OCI-LY7 (cell line): ENCODE data around the gene MBL2. TPM values are rescaled to one million over a fixed set of nuclear protein-coding genes. Genes with fewer than 3 reads are reported as not detected.

Experiments used
- BruUV-seq: library from RNA; stranded (reverse); fragments of 400-500 nt; replicated peaks from 2 replicates; lab custom pipeline; 2021; lab: Mats Ljungman, UMichigan
- CTCF ChIA-PET: fragments of 300-600 bp; sonication (Branson Sonifier 250); formaldehyde crosslinking; loops from one replicate; lab custom pipeline; 2022; ENCODE audit warnings: antibody characterized with exemption; ENCODE audit not compliant: unreplicated experiment; lab: Charles Lee
- POLR2A ChIA-PET: fragments of 300-600 bp; sonication (Branson Sonifier 250); formaldehyde crosslinking; loops from one replicate; lab custom pipeline; 2022; ENCODE audit warnings: antibody characterized with exemption; lab: Charles Lee
- DNase-seq: peaks from one replicate; pipeline ENCODE4 v3.0.0-alpha.2; 2015; ENCODE audit warnings: low spot score
- H2AFZ ChIP-seq: fragments of 200-600 bp; sonication (generic), shearing (Covaris generic); 2 replicates; pipeline ENCODE4 v1.6.1; 2014; ENCODE audit warnings: mild to moderate bottlenecking, antibody characterized with exemption, low read length, moderate library complexity
- H3K27ac ChIP-seq: fragments of 200-600 bp; sonication (generic); 2 replicates; pipeline ENCODE4 v1.5.1; 2014; ENCODE audit warnings: mixed run types, low read depth, mild to moderate bottlenecking, moderate library complexity, low read length, inconsistent platforms; ENCODE audit not compliant: poor library complexity, severe bottlenecking
- H3K36me3 ChIP-seq: fragments of 200-600 bp; sonication (generic); 2 replicates; pipeline ENCODE4 v1.6.1; 2014; ENCODE audit warnings: mild to moderate bottlenecking, antibody characterized with exemption, low read length, moderate library complexity, mixed read lengths; ENCODE audit not compliant: insufficient read depth
- H3K4me1 ChIP-seq: fragments of 200-600 bp; sonication (generic); 2 replicates; pipeline ENCODE4 v1.5.1; 2014; ENCODE audit warnings: mild to moderate bottlenecking, low read length; ENCODE audit not compliant: insufficient read depth, poor library complexity, severe bottlenecking
- H3K4me2 ChIP-seq: fragments of 200-600 bp; sonication (generic); 2 replicates; pipeline ENCODE4 v1.6.1; 2014; ENCODE audit warnings: mild to moderate bottlenecking, low read length
- H3K4me3 ChIP-seq: fragments of 200-600 bp; sonication (generic); 2 replicates; pipeline ENCODE4 v1.5.1; 2014; ENCODE audit warnings: mild to moderate bottlenecking, low read depth, low read length; ENCODE audit not compliant: poor library complexity, severe bottlenecking
- H3K79me2 ChIP-seq: fragments of 200-600 bp; sonication (generic); 2 replicates; pipeline ENCODE4 v1.6.1; 2016; ENCODE audit warnings: low read depth, mild to moderate bottlenecking, low read length, moderate library complexity, mixed read lengths; ENCODE audit not compliant: insufficient read depth
- H3K9me2 ChIP-seq: fragments of 200-600 bp; sonication (generic); 2 replicates; pipeline ENCODE4 v1.6.1; 2016; ENCODE audit warnings: mild to moderate bottlenecking, low read length, mixed read lengths; ENCODE audit not compliant: insufficient read depth
- H3K9me3 ChIP-seq: fragments of 200-600 bp; sonication (generic); 2 replicates; pipeline ENCODE4 v1.6.1; 2014; ENCODE audit warnings: mild to moderate bottlenecking, mixed run types, low read length, mixed read lengths
- H4K20me1 ChIP-seq: fragments of 200-600 bp; sonication (generic); 2 replicates; pipeline ENCODE4 v1.6.1; 2014; ENCODE audit warnings: mild to moderate bottlenecking, antibody characterized with exemption, low read length, moderate library complexity, mixed read lengths; ENCODE audit not compliant: insufficient read depth
- EZH2phosphoT487 ChIP-seq: fragments of 200-600 bp; sonication (generic); IDR thresholded peaks from 2 replicates; pipeline ENCODE4 v1.6.1; 2018; ENCODE audit warnings: low read depth, borderline replicate concordance, mild to moderate bottlenecking, mixed run types, antibody characterized with exemption, low read length, moderate library complexity, mixed read lengths
- intact Hi-C: fragments of 100-400 bp; cut with micrococcal nuclease; formaldehyde crosslinking; loops from one replicate; pipeline ENCODE4 v1.10.0; 2022; ENCODE audit not compliant: unreplicated experiment
- total RNA-seq, 2 experiments: library from RNA; depleted of rRNA in 1 of 2; stranded (reverse); fragments of >200 nt in 1 of 2; shearing (Covaris generic) in 1 of 2; gene quantifications; 2 replicates each; pipeline ENCODE4 v1.2.3, GENCODE V29; 2014 to 2022
- TF ChIP-seq, protein P1 (sequence below): fragments of 200-600 bp; sonication (generic); conservative IDR thresholded peaks from 2 replicates; pipeline ENCODE4 v1.5.1; 2014; ENCODE audit warnings: mild to moderate bottlenecking, antibody characterized with exemption, low read length, moderate library complexity, mixed read lengths

The MBL2 gene
- total RNA-seq, 2 experiments from 2014 or later: not detected

- H3K9me2 ChIP-seq: no peaks in the 10 kb centered on the region
- TF ChIP-seq, protein P1, sequence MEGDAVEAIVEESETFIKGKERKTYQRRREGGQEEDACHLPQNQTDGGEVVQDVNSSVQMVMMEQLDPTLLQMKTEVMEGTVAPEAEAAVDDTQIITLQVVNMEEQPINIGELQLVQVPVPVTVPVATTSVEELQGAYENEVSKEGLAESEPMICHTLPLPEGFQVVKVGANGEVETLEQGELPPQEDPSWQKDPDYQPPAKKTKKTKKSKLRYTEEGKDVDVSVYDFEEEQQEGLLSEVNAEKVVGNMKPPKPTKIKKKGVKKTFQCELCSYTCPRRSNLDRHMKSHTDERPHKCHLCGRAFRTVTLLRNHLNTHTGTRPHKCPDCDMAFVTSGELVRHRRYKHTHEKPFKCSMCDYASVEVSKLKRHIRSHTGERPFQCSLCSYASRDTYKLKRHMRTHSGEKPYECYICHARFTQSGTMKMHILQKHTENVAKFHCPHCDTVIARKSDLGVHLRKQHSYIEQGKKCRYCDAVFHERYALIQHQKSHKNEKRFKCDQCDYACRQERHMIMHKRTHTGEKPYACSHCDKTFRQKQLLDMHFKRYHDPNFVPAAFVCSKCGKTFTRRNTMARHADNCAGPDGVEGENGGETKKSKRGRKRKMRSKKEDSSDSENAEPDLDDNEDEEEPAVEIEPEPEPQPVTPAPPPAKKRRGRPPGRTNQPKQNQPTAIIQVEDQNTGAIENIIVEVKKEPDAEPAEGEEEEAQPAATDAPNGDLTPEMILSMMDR: no peak
- no peak for TF ChIP-seq EZH2phosphoT487
- no peak overlapping the region for H2AFZ ChIP-seq
- DNase-seq: no peak
- no peak overlapping the region for H3K4me3 ChIP-seq
- no peaks in the 10 kb centered on the region for H3K4me1 ChIP-seq
- ChIA-PET CTCF (no interaction called here), POLR2A (no interaction called here)
- no peaks in the 10 kb centered on the region for H3K79me2 ChIP-seq
- intact Hi-C loops: no loop called here
- H3K4me2 ChIP-seq: no peak overlapping the region
- H3K27ac ChIP-seq: no peak overlapping the region
- H3K36me3 ChIP-seq: no peaks in the 10 kb centered on the region
- H3K9me3 ChIP-seq: no peaks in the 10 kb centered on the region
- H4K20me1 ChIP-seq: no peaks in the 10 kb centered on the region
- no TSS peak for BruUV-seq
Measured at GRCh38 chr10:52774600-52775106, 2.1 kb upstream of the MBL2 start.

DNA sequence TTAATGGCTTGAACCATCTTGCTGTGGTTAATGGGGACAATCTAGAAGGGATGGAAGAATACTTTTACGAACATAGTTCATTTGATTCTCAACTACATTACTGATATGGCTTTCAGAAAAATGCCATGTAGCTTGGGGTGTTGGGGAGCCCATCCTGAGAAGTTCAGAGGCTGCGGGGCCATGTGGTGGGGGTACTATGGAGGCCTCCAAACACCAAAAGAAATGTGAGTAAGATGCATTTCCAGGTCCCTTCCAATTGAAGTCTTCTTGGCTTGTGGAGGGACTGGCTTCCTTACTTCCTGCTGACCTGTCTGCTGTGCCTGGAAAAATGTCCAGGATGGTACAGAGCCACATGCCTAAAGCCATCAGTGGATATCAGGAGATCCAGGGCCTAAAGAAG, 1.6 kb upstream of the MBL2 start:
- Histone ChIP-seq H3K4me3 (no peak overlapping the region), H3K79me2 (no peaks in the 10 kb centered on the region), H3K4me1 (no peaks in the 10 kb centered on the region), H3K36me3 (no peaks in the 10 kb centered on the region), H3K9me2 (no peaks in the 10 kb centered on the region), H3K27ac (no peak overlapping the region), H3K9me3 (no peaks in the 10 kb centered on the region), H4K20me1 (no peaks in the 10 kb centered on the region), H2AFZ (no peak overlapping the region), H3K4me2 (no peak overlapping the region)
- ChIA-PET CTCF (no interaction called here), POLR2A (no interaction called here)
- no peak for DNase-seq
- TF ChIP-seq EZH2phosphoT487: no peak
- TF ChIP-seq, protein P1: no peak
- no TSS peak for BruUV-seq
- intact Hi-C loops: no loop called here

DNA sequence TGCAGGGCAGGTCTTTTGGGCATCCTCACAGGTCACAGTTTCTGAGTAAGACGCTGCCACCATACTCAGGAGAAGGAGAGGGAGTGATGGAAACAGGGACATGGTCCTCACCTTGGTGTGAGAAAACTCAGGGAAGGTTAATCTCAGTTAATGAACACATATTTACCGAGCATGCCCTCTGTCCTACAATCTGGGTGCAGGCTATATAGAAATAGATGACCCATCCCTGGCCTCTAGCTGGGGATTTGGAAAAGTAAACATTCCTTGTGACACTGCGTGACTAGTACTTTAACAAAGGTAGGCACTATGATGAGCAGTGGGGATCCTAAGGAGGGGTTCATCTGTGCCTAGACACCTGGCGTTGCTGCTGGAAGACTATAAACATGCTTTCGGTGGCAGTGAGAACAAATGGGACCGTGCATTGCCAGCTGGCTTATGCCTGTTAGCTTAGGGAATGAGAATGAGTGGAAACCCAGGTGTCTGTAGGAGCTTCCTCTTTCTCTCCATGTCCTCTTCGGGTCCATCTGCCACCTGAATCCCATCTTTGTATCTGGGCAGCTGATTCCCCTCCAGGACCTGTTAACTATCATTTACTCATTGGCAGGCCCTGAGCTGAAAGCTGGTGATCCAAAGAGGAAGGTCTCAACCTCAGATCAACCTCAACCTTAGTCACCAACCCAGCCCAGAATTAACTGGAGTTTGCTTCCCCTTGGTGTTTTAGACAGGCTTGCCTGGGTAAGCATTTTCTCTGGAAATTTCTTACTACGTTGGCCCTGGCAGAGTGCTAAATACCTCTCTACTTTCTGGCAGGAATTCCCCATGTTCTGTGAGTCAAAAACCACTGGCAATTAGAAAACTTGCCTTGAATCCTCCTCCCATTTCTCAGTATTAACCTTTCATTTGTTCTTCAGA, 794 bp downstream of the MBL2 start:
- H3K4me2 ChIP-seq: no peak overlapping the region
- POLR2A ChIA-PET: no interaction called here
- DNase-seq: no peak

More for the DNA sequence above, 794 bp downstream of the MBL2 start:
- no peaks in the 10 kb centered on the region for H3K9me3 ChIP-seq
- H3K4me3 ChIP-seq: no peak overlapping the region
- H3K4me1 ChIP-seq: no peaks in the 10 kb centered on the region
- BruUV-seq: no TSS peak
- CTCF ChIA-PET: no interaction called here
- no peaks in the 10 kb centered on the region for H3K79me2 ChIP-seq
- H3K9me2 ChIP-seq: no peaks in the 10 kb centered on the region
- no peaks in the 10 kb centered on the region for H3K36me3 ChIP-seq
- H3K27ac ChIP-seq: no peak overlapping the region
- no peak overlapping the region for H2AFZ ChIP-seq
- intact Hi-C loops: no loop called here
- H4K20me1 ChIP-seq: no peaks in the 10 kb centered on the region
- TF ChIP-seq, protein P1: no peak
- TF ChIP-seq EZH2phosphoT487: no peak
